Brain microvascular endothelial cell (primary cell): Measurements from ENCODE around the gene PADI3.
A peak's percentile ranks its signal among the peaks of the same experiment; 100 is the strongest.

ENCODE experiments used
- DNase-seq: peaks from one replicate; pipeline ENCODE4 v3.0.0-alpha.2; 2020
- H3K27ac ChIP-seq: fragments of 250-450 bp; sonication (Bioruptor Pico); 2 replicates; pipeline ENCODE4 v1.5.1; 2020; ENCODE audit warnings: mild to moderate bottlenecking, moderate library complexity
- H3K27me3 ChIP-seq: fragments of 250-450 bp; sonication (Bioruptor Pico); replicated peaks from 2 replicates; pipeline ENCODE4 v1.5.1; 2020; ENCODE audit warnings: mild to moderate bottlenecking
- H3K36me3 ChIP-seq: fragments of 250-450 bp; sonication (Bioruptor Pico); replicated peaks from 2 replicates; pipeline ENCODE4 v1.5.1; 2020; ENCODE audit warnings: mild to moderate bottlenecking
- H3K4me3 ChIP-seq: 2 replicates; pipeline ENCODE4 v1.5.1; 2011; ENCODE audit warnings: low read depth, mild to moderate bottlenecking, control low read depth, low read length, moderate library complexity
- in situ Hi-C: cut with HindIII; loops from 2 replicates; pipeline ENCODE4 v1.10.0; 2017; ENCODE audit warnings: low sequenced_read_pairs, low pct_ligation_motif_present
- TF ChIP-seq, protein P1 (sequence below): IDR thresholded peaks from 2 replicates; pipeline ENCODE4 v1.5.1; 2011; ENCODE audit warnings: low read depth, mild to moderate bottlenecking, moderate library complexity, low read length, control low read depth, inconsistent platforms; ENCODE audit errors: missing control alignments

Gene PADI3

DNA sequence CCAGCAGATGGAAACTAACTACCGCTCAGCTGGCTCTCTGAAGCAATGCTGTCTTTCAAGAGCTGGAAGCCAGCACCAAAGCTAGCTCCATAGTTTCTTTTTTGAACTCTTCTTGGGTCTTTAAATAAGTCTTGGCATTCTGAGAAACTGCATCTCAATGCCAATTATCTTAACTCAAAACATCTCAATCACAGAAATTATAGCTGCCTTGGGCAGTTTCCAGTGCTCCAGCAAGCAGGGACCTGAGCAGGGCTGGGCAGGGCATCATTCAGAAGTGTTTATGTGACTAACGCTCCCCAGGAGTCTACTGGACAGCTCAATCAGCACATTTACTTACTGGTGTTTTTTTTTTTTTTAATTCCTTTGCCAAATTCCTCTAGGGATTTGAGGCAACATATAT lies 40.8 kb downstream of the PADI3 start:
- TF ChIP-seq, protein P1, sequence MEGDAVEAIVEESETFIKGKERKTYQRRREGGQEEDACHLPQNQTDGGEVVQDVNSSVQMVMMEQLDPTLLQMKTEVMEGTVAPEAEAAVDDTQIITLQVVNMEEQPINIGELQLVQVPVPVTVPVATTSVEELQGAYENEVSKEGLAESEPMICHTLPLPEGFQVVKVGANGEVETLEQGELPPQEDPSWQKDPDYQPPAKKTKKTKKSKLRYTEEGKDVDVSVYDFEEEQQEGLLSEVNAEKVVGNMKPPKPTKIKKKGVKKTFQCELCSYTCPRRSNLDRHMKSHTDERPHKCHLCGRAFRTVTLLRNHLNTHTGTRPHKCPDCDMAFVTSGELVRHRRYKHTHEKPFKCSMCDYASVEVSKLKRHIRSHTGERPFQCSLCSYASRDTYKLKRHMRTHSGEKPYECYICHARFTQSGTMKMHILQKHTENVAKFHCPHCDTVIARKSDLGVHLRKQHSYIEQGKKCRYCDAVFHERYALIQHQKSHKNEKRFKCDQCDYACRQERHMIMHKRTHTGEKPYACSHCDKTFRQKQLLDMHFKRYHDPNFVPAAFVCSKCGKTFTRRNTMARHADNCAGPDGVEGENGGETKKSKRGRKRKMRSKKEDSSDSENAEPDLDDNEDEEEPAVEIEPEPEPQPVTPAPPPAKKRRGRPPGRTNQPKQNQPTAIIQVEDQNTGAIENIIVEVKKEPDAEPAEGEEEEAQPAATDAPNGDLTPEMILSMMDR, result no peak
- Histone ChIP-seq H3K27me3 (peaks cover 3% of the 10 kb centered on the region), H3K36me3 (no peaks in the 10 kb centered on the region), H3K4me3 (no peak overlapping the region), H3K27ac (no peak overlapping the region)
- in situ Hi-C loops, result no loop called here
- DNase-seq, result peak; percentile 23

DNA sequence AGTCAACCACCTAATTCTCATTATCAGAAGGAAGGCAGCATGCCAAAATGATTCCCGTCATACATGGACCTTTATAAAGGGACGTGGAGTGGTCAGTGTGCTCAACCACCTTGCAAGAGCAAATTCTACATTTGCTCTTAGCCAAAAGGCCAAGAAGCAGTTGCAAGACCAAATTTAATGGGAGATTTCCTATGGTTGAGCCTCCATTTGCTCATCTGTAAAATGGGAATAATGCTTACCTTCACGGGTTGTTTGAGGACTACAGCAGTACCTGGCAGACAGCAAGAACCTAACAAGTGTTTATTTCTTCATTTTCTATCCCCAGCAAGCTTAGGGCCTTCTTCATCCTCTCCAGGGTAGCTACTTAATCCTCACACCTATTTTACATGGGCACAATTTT lies 41.7 kb downstream of the PADI3 start:
- Histone ChIP-seq H3K27ac (no peak overlapping the region), H3K4me3 (no peak overlapping the region), H3K36me3 (no peaks in the 10 kb centered on the region), H3K27me3 (no peaks in the 10 kb centered on the region)
- TF ChIP-seq, protein P1, result no peak
- DNase-seq, result no peak
- in situ Hi-C loops, result no loop called here

DNA sequence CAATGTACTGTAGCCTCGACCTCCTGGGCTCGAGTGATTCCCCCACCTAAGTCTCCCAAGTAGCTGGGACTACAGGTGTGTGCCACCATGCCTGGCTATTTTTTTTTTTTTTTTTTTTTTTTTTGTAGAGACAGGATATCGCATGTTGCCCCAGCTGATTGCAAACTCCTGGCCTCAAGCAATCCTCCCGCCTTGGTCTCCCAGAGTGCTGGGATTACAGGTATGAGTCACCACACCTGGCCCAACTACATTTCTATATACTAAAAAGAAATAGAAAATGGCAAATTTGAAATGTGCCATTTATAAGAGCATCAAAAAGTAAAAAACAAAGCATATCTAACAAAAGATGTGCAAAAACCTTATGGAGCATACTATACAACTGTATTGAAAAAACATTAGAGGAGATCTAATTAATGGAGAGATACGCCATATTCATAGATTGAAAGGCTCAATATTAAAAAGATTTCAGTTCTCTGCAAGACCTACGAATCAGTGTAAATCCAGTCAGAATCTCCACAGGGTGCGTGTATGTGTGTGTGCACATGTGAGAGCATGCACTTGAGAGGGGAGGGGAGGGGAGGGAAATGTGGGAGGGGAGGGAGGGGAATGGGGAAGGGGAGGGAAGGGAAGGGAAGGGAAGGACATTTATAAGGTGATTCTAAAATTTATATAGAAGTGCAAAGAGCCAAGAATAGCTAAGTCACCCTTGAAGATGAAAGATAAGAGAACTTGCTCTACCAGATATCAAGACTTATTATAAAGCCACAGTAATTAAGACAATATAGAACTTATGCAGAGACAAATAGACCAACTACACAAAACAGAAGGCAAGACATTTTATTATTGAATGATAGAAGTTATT lies 43.6 kb downstream of the PADI3 start:
- no peak overlapping the region for H3K27ac ChIP-seq
- H3K4me3 ChIP-seq, result no peak overlapping the region
- H3K27me3 ChIP-seq, result no peaks in the 10 kb centered on the region
- in situ Hi-C loops, result no loop called here
- TF ChIP-seq, protein P1, result no peak
- DNase-seq, result no peak
- H3K36me3 ChIP-seq, result no peaks in the 10 kb centered on the region

DNA sequence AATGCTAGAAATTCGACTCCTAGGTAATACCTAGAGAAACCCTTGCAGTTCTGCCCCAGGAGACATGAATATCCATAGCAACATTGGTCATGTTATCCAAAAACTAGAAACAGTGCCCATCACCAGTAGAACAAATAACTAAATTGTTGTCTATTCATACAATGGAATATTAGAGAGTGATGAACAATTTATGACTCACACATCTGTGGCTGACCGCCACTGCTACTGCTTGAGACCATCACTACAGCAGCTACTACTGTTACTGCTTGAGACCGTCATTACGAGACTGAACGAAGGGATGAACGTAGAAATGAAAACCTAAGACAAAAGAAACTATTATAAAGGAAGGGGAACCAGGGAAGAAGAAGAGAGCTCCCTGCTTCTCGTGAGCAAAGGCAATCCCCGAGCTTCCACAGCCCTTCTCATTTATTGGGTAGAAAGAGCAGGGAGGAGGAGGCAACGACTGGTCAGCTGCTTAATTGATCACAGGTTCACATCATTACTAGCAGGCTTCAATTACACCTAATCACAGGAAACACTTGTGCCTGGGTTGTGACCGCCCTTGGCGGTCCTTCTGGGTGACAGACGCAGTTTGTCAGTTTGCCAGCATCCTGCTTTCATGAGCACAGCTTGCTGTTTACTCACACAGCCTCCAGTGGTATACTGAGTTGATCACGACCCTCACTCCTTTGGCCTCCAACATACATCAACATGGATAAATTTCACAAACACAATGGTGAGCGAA lies 45.0 kb downstream of the PADI3 start:
- no peak overlapping the region for H3K4me3 ChIP-seq
- in situ Hi-C loops, result no loop called here
- no peak overlapping the region for H3K27ac ChIP-seq
- H3K36me3 ChIP-seq, result no peaks in the 10 kb centered on the region
- no peaks in the 10 kb centered on the region for H3K27me3 ChIP-seq
- TF ChIP-seq, protein P1, result no peak
- DNase-seq, result no peak

DNA sequence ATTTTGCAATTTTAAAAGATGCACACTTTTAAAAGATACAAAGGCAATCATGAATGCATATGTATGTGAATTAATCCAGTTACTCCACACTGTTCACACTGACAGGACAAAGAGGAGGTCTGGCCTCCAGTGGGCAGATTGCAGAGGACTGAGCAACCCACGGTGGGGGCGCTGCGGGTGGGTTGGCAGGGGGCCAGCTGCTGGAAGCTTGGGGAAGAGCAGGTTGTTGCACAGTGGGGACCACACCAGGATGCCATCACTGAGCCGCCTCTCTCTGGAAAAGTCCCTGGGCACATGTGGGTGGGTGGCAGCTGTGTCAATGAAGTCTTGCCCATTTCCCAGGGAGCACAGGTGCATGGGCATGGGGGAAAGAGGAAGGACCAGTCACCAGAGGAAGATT lies 46.4 kb downstream of the PADI3 start:
- TF ChIP-seq, protein P1, result no peak
- Histone ChIP-seq H3K36me3 (no peaks in the 10 kb centered on the region), H3K4me3 (no peak overlapping the region), H3K27me3 (no peaks in the 10 kb centered on the region), H3K27ac (no peak overlapping the region)
- DNase-seq, result no peak
- in situ Hi-C loops, result no loop called here
